Measurements from ENCODE around the gene HEXIM2. TPM values are rescaled to one million over a fixed set of nuclear protein-coding genes. Genes with fewer than 3 reads are reported as not detected.

HEXIM2 gene, protein sequence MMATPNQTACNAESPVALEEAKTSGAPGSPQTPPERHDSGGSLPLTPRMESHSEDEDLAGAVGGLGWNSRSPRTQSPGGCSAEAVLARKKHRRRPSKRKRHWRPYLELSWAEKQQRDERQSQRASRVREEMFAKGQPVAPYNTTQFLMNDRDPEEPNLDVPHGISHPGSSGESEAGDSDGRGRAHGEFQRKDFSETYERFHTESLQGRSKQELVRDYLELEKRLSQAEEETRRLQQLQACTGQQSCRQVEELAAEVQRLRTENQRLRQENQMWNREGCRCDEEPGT
- total RNA-seq = 10 to 100 TPM; 12.5 to 13.0 TPM

DNA sequence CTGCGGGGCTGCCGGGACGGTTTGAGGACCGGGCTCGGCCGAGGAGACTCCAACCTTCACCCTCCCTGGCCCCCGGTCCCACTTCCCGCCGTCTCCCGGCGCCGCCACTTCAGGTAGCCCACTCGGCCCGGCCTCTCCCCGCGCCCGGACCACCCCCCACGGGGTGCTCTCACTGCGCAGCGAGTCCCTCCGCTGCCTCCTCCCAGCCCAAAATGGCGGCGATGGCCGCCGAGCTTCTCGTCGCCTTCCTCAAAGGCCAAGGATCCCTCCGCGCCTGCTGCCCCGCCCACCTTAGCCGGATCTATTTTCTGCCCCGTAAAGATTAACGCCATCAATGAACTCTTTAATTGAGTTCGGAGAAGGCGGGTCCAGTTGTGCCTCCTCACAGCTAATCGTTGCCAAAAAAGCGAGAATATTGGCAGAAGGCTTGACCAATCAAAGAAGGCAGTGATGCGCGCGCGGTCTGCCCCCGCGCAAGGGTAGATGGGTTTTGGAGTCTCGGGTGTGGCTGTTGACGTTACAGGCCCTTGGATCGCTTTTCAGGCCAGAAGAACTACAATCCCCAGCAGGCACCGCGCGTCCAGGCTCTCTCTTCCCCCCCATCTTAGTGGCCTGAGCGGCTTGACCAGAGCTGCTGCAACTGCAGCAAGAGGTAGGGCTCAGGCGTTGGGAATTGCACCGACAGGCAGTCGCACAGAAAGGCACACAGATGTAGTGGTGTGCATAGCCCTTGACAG lies at the start of gene HEXIM2:
HEXIM2 (plus strand) TSS at position 588 of the 737 bp plus-strand sequence. CDS start 919 bp downstream, outside the sequence.
- DNase-seq (peak; percentile 96 to 98), ATAC-seq (replicated peaks in 1 of 2) (peak; percentile 96 to 97)
- H3K9me3 Mint-ChIP-seq = no peaks in the 10 kb centered on the region
- H3K4me1 Mint-ChIP-seq (ENCODE audit: low read depth) = peaks cover 42% of the 10 kb centered on the region
- H3K4me3 Mint-ChIP-seq = peak within 1 kb of the TSS; percentile 92 to 95
- no peaks in the 10 kb centered on the region for H3K27me3 Mint-ChIP-seq (ENCODE audit: low read depth)
- H3K36me3 Mint-ChIP-seq (ENCODE audit: insufficient read depth in 2 of 2) = peaks cover 8 to 20% of the 10 kb centered on the region in 2 donors
- peak within 1 kb of the TSS; percentile 96 for H3K27ac Mint-ChIP-seq

DNA sequence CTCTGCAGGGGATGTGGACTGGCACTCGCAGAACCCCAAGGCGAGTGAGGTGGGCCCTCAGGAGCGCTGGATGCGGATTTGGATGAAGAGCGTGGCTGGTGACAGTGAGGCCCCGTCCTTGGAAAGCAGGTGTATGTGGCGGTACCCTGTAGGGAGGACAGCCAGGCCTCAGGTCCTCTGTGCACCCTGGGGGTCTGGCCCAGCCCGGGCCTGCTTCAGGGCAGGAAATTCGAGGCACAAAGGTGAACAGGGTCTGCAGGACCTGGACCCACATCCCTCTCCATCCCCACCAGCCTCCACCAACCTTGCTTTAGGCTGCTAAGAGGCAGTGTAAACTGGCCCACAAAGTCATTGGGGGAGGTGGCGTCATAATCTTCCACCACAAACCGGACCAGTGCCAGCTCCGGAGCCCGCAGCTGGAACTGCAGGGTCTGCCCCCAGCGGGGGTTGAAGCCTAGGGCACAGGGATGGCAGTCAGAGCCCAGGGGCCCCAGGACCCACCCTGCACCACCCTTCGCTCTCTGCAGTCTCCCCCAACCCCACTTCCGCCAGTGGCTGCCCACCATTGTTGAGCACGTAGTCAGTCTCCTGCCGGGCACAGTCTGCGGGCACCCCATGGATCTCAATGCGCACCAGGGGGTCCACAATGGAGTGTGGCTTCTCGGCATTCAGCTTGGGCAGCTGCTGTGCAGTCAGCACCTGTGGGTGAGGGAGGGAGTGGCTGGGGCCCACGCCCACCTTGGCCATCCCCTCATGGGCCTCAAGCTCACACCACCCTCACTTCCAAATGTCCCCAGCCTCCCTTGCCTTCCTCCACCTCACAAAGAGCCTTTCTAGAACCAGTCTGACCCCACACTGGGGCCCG lies 48.9 kb upstream of the HEXIM2 start:
- no peak for ATAC-seq (replicated peaks in 1 of 2)
- peaks cover 5% of the 10 kb centered on the region for H3K27me3 Mint-ChIP-seq (ENCODE audit: low read depth)
- H3K9me3 Mint-ChIP-seq = no peaks in the 10 kb centered on the region
- DNase-seq = no peak
- no peaks in the 10 kb centered on the region for H3K36me3 Mint-ChIP-seq (ENCODE audit: insufficient read depth in 2 of 2)
- H3K4me3 Mint-ChIP-seq = no peak overlapping the region
- H3K4me1 Mint-ChIP-seq (ENCODE audit: low read depth) = no peaks in the 10 kb centered on the region
- no peak overlapping the region for H3K27ac Mint-ChIP-seq

DNA sequence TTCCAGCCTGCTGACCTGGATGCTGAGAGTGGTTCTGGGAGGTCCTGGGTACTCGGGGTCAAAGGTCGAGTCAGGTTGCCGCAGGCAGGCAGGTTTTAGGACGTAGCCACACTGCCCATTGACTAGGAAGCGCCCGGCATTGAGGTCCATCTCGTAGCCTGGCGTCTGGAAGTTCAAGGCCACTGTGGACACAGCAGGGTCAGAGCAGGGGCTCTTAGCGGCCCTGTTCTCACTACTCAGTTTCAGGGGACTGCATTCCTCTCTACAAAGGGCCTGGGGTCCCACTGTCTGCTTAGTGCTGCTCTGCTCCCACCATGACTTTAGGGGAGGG lies 48.3 kb upstream of the HEXIM2 start:
- ATAC-seq (replicated peaks in 1 of 2) (no peak), DNase-seq (no peak)
- no peaks in the 10 kb centered on the region for H3K9me3 Mint-ChIP-seq
- peaks cover 5% of the 10 kb centered on the region for H3K27me3 Mint-ChIP-seq (ENCODE audit: low read depth)
- no peak overlapping the region for H3K4me3 Mint-ChIP-seq
- no peak overlapping the region for H3K27ac Mint-ChIP-seq
- H3K36me3 Mint-ChIP-seq (ENCODE audit: insufficient read depth in 2 of 2) = no peaks in the 10 kb centered on the region
- H3K4me1 Mint-ChIP-seq (ENCODE audit: low read depth) = no peaks in the 10 kb centered on the region

DNA sequence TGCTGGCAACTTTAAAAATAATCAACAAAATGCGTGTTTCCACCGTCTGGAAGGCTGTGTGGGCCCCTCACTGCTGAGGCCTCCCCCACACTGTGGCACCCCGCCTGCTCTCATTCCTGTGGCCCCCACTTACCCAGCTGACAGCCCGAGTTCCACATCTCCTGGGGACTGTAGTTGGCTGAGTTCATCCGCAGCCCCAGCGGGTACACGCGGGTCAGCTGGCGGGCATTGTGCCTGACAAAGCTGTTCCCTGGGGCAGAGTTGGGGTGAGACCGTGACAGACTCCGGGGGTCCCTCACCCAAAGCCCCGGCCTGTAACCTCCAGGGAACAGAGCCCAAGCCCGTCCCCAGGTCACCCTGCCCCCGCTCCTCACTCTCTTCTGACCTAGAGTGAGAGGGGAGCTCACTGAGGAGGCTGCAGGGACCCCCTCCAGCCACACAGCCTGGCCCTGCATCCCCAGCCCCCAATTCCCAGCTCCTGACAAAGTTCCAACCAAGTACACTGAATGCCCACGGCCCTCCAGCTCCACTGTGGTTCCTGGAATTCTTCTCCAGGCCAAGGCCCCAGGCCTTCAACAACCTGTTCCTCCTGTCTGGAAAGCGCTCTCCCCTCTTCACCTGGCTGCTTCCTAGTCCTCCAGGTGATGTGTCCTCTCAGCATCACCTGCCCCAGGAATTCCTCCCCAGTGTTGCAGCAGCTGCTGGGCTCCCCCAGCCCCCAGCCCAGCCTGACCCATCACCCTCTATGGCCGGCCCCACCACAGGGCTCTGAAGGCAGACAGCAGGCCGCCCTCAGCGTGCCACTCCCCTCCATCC lies 47.4 kb upstream of the HEXIM2 start:
- no peak overlapping the region for H3K4me3 Mint-ChIP-seq
- no peak for DNase-seq
- no peaks in the 10 kb centered on the region for H3K4me1 Mint-ChIP-seq (ENCODE audit: low read depth)
- H3K9me3 Mint-ChIP-seq = no peaks in the 10 kb centered on the region
- no peaks in the 10 kb centered on the region for H3K36me3 Mint-ChIP-seq (ENCODE audit: insufficient read depth in 2 of 2)
- no peak overlapping the region for H3K27ac Mint-ChIP-seq
- H3K27me3 Mint-ChIP-seq (ENCODE audit: low read depth) = peaks cover 5% of the 10 kb centered on the region
- ATAC-seq (replicated peaks in 1 of 2) = peak in 1 of 2 donors; percentile 13

DNA sequence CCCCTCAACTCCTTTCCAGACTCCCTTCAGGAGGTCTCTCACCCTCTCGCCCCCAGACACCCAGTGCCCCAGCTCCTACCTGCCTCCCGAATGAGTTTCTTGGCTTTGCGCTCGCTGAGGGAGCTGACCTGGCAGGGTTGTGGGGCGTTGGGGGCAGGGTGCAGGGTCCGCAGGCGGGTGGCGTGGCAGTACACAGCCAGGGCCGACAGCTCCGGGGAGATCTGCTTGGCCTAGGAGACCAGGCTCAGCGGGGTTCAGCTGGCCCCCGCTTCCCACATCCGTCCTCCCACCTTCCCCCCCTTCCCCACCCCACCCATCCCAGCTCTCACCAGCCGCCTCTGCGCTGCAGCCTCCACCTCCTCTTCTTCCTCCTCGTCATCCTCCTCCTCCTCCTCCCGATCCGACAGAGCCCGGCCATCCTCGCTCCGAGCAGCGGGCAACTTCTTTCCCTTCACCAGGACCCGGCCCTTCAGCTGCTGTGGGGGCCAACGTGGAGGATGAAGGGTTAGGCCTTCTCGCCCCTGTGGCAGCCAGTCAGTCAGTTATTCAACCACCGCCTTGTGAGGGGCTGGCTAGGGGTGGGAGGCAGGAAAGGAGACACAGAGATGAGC lies 46.6 kb upstream of the HEXIM2 start:
- Mint-ChIP-seq H3K36me3 (ENCODE audit: insufficient read depth in 2 of 2) (no peaks in the 10 kb centered on the region), H3K9me3 (no peaks in the 10 kb centered on the region), H3K4me1 (ENCODE audit: low read depth) (no peaks in the 10 kb centered on the region), H3K27ac (no peak overlapping the region), H3K27me3 (ENCODE audit: low read depth) (peaks cover 5% of the 10 kb centered on the region), H3K4me3 (no peak overlapping the region)
- DNase-seq = no peak
- no peak for ATAC-seq (replicated peaks in 1 of 2)

DNA sequence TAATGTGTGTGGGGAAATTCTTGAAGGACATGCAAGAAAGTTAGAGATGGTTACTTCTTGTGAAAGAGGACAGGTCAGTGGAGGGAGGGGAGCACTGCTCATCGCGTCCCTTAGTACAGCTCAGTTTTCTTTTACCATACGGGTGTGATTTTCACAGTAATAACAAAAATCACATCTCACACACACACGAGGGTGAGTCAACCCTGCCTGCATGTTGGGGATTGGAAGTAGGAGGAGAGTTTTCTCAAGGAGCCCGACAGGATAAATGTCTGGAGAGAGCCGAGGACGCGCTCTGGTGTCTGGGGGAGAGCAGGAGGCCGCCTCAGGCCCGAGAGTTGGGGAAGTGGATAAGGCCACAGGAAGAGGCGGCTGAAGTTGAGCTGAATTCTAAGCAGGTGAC lies 45.8 kb upstream of the HEXIM2 start:
- no peaks in the 10 kb centered on the region for H3K9me3 Mint-ChIP-seq
- H3K27me3 Mint-ChIP-seq (ENCODE audit: low read depth) = peaks cover 5% of the 10 kb centered on the region
- no peaks in the 10 kb centered on the region for H3K4me1 Mint-ChIP-seq (ENCODE audit: low read depth)
- H3K4me3 Mint-ChIP-seq = no peak overlapping the region
- ATAC-seq (replicated peaks in 1 of 2) (no peak), DNase-seq (no peak)
- H3K27ac Mint-ChIP-seq = no peak overlapping the region
- H3K36me3 Mint-ChIP-seq (ENCODE audit: insufficient read depth in 2 of 2) = no peaks in the 10 kb centered on the region

DNA sequence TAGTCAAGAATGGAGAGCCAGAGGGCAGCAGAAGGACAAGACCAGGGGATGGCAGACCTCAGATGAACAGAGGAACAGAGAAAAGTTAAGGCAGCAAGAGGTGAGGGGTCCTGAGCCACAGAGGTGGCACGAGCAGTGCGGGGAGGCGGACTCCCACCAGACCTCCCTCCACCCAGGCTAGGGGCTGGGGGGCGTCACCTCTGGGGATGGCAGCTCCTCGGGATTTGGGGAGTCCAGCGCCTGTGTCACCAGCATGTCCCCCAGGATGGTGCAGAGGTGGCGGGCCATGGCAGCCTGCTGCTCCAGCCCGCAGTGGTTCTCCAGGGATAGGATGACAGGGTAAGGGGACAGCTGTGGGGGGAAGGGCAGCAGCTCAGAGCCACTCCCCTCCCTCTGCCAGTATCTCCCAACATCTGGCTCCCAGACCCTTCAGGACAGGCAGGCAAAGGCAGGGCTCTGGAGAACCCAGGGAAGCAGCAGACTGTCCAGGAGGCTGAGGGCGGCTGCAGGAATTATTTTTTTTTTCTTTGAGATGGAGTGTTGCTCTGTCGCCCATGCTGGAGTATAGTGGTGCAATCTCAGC lies 45.1 kb upstream of the HEXIM2 start:
- Mint-ChIP-seq H3K36me3 (ENCODE audit: insufficient read depth in 2 of 2) (no peaks in the 10 kb centered on the region), H3K27me3 (ENCODE audit: low read depth) (peaks cover 5% of the 10 kb centered on the region), H3K4me1 (ENCODE audit: low read depth) (no peaks in the 10 kb centered on the region), H3K27ac (no peak overlapping the region), H3K9me3 (no peaks in the 10 kb centered on the region), H3K4me3 (no peak overlapping the region)
- DNase-seq (no peak), ATAC-seq (replicated peaks in 1 of 2) (no peak)

DNA sequence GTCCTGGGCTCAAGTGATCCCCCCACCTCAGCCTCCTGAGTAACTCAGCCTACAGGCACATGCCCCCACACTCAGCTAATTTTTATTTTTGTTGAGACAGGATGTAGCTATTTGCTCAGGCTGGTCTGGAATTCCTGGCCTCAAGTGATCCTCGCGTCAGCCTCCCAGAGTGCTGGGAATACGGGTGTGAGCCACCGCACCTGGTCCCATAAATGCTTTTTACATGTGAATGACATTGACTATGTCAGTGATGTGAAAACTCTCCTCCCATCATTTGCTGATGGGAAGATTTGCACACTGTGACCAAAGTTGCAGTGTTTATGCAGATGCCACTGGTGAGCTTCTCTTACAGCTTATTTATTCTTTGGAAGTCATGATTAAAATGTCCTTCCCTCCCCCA lies 44.3 kb upstream of the HEXIM2 start:
- Mint-ChIP-seq H3K9me3 (no peaks in the 10 kb centered on the region), H3K27me3 (ENCODE audit: low read depth) (peaks cover 5% of the 10 kb centered on the region)
- ATAC-seq (replicated peaks in 1 of 2) = no peak

DNA sequence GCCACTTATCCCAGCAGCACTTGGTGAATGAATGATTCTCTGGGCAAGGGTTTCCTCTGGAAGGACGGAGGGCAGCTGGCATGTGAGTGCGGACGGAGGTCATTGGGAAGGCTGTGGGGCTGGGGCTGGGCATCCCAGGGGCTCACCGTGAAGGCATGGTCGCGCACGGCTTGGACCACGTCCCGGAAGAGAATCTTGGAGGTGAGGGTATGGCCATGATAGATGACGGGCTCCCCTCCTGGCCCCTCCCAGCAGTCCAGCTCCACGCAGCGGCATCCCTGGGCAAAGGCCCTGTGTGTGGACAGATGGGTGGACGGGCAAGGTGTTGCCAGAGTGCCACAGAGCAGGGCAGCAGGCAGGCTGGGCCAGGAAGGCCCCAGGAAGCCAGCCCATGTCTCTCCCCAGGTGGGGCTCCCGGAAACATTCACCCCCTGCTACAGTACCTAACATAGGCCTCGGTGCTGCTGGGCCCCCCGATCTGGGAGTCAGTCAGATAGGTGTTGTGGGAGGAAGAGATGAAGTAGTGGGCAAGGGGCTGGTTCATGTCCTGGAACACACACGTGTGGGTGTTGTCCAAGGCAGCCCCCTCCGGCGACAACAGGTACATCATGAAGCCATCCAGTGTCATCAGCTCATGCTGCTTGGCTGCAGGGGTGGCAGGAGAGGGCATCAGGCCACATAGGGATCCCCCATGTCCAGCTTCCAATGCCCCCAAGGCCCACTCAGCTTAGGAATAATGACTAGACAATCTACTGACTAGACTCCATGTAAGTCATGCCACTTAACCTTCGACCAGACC lies 43.6 kb upstream of the HEXIM2 start:
- Mint-ChIP-seq H3K4me1 (ENCODE audit: low read depth) (no peaks in the 10 kb centered on the region), H3K4me3 (no peak overlapping the region), H3K27ac (no peak overlapping the region), H3K9me3 (no peaks in the 10 kb centered on the region), H3K36me3 (ENCODE audit: insufficient read depth in 2 of 2) (no peaks in the 10 kb centered on the region), H3K27me3 (ENCODE audit: low read depth) (peaks cover 5% of the 10 kb centered on the region)
- ATAC-seq (replicated peaks in 1 of 2) (no peak), DNase-seq (no peak)

More for the DNA sequence above, 44.3 kb upstream of the HEXIM2 start:
- Mint-ChIP-seq H3K4me1 (ENCODE audit: low read depth) (no peaks in the 10 kb centered on the region), H3K4me3 (no peak overlapping the region), H3K36me3 (ENCODE audit: insufficient read depth in 2 of 2) (no peaks in the 10 kb centered on the region), H3K27ac (no peak overlapping the region)
- no peak for DNase-seq

DNA sequence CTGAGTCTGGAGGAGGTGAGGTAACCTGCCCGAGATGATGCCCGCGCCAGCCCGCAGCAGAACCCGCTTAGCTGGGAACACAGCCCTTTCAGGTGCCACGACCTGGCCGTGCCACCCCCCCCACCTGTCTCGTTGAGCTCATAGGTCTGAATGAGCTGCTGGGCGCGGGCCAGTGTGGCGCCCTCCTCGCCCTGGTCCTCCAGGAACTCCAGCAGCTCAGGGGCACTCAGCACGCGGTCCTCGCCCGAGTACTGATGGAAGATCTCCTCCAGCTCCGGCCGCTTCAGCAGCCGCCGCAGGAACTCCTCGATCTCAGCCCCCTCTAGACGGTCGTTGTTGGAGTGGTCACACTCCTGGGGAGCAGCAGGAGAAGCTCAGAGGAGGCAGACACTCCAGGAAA lies 43.0 kb upstream of the HEXIM2 start:
- Mint-ChIP-seq H3K4me1 (ENCODE audit: low read depth) (no peaks in the 10 kb centered on the region), H3K27ac (no peak overlapping the region), H3K9me3 (no peaks in the 10 kb centered on the region), H3K27me3 (ENCODE audit: low read depth) (peaks cover 5% of the 10 kb centered on the region), H3K4me3 (no peak overlapping the region), H3K36me3 (ENCODE audit: insufficient read depth in 2 of 2) (no peaks in the 10 kb centered on the region)
- DNase-seq (no peak), ATAC-seq (replicated peaks in 1 of 2) (no peak)

DNA sequence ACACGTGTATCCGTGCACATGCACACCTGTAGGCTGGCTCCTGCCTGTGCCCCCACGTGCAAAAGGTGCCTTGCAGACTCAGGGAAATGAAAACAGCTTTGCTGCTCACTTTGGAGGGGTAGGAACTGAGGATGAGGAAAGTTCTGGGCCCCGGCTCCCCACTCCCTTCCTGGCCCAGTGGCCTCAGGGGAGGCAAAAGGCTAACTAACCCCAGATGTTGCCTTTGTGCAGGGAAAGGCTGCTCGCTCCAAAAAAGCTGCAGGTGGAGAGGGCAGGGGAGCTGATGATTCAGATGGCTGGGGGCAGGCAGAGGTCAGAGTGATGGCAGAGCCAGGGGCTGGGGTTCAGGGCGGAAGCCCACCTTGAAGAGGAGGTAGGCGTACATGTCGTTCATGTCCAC lies 41.7 kb upstream of the HEXIM2 start:
- no peaks in the 10 kb centered on the region for H3K4me1 Mint-ChIP-seq (ENCODE audit: low read depth)
- H3K9me3 Mint-ChIP-seq = no peaks in the 10 kb centered on the region
- DNase-seq (no peak), ATAC-seq (replicated peaks in 1 of 2) (no peak)
- peaks cover 5% of the 10 kb centered on the region for H3K27me3 Mint-ChIP-seq (ENCODE audit: low read depth)
- H3K27ac Mint-ChIP-seq = no peak overlapping the region
- H3K4me3 Mint-ChIP-seq = no peak overlapping the region
- no peaks in the 10 kb centered on the region for H3K36me3 Mint-ChIP-seq (ENCODE audit: insufficient read depth in 2 of 2)
